Panc1 (cell line): Measurements from ENCODE around the gene MEIS3. TPM values are rescaled to one million over a fixed set of nuclear protein-coding genes. Genes with fewer than 3 reads are reported as not detected.

Experiments
- ATAC-seq: fragments of 200-7000 bp; cut with Tn5 transposase; 2 replicates; pipeline ENCODE4 v1.9.1; 2020; ENCODE audit warnings: mild to moderate bottlenecking, moderate library complexity
- BruUV-seq: library from RNA; stranded (reverse); fragments of 400-500 nt; replicated peaks from 2 replicates; lab custom pipeline; 2021; lab: Mats Ljungman, UMichigan
- CTCF ChIA-PET: fragments of 300-600 bp; sonication (Branson Sonifier 250); formaldehyde crosslinking; loops from one replicate; lab custom pipeline; 2022; ENCODE audit warnings: antibody characterized with exemption; lab: Charles Lee
- POLR2A ChIA-PET: fragments of 300-600 bp; sonication (Branson Sonifier 250); formaldehyde crosslinking; loops from one replicate; lab custom pipeline; 2022; ENCODE audit warnings: antibody characterized with exemption; lab: Charles Lee
- DNase-seq: peaks from one replicate; pipeline ENCODE4 v3.0.0-alpha.2; 2010; ENCODE audit warnings: low read depth, low spot score
- H3K27ac ChIP-seq: 2 replicates; pipeline ENCODE4 v1.5.1; 2011; ENCODE audit warnings: mild to moderate bottlenecking, low read length, inconsistent platforms
- H3K27me3 ChIP-seq: fragments of 200-500 bp; sonication (Bioruptor generic); 2 replicates; pipeline ENCODE4 v1.6.0; 2014; ENCODE audit warnings: low read length, inconsistent platforms; ENCODE audit not compliant: control insufficient read depth, insufficient read depth
- H3K36me3 ChIP-seq: fragments of 200-500 bp; sonication (Bioruptor generic); 2 replicates; pipeline ENCODE4 v1.5.1; 2014; ENCODE audit warnings: inconsistent platforms, mild to moderate bottlenecking, low read length, moderate library complexity; ENCODE audit not compliant: control insufficient read depth, insufficient read depth
- H3K4me1 ChIP-seq: 2 replicates; pipeline ENCODE4 v1.5.1; 2011; ENCODE audit warnings: inconsistent platforms, mild to moderate bottlenecking, low read length, moderate library complexity; ENCODE audit not compliant: control insufficient read depth, insufficient read depth
- H3K4me3 ChIP-seq, 2 experiments: 2 replicates each; pipeline ENCODE4 v1.5.1; 2011 to 2012; ENCODE audit warnings: low read depth in 2 of 2, low read length in 2 of 2, mild to moderate bottlenecking in 2 of 2, inconsistent platforms in 1 of 2, moderate library complexity in 1 of 2
- H3K9me3 ChIP-seq: fragments of 200-500 bp; sonication (Bioruptor generic); 2 replicates; pipeline ENCODE4 v1.5.1; 2014; ENCODE audit warnings: low read depth, mild to moderate bottlenecking, inconsistent platforms, low read length, moderate library complexity; ENCODE audit not compliant: control insufficient read depth, insufficient read depth
- POLR2AphosphoS5 ChIP-seq: IDR thresholded peaks from 2 replicates; pipeline ENCODE4 v1.6.1; 2012; ENCODE audit warnings: mild to moderate bottlenecking, low read depth, low read length, moderate library complexity
- SIN3A ChIP-seq: IDR thresholded peaks from 2 replicates; pipeline ENCODE4 v1.6.1; 2012; ENCODE audit warnings: low read depth, mild to moderate bottlenecking, low read length, moderate library complexity, borderline replicate concordance; ENCODE audit not compliant: insufficient read depth
- TCF7L2 ChIP-seq: IDR thresholded peaks from 2 replicates; pipeline ENCODE4 v1.6.1; 2011; ENCODE audit warnings: mild to moderate bottlenecking, low read depth, low read length, inconsistent platforms
- in situ Hi-C: cut with HindIII; loops from 2 replicates; pipeline ENCODE4 v1.10.0; 2016; ENCODE audit warnings: low sequenced_read_pairs, low pct_unique_long_range_greater_than_20kb
- intact Hi-C: fragments of 100-400 bp; cut with micrococcal nuclease; formaldehyde crosslinking; loops from one replicate; pipeline ENCODE4 v1.10.0; 2022; ENCODE audit not compliant: unreplicated experiment
- total RNA-seq: library from RNA; stranded (reverse); gene quantifications from one replicate; pipeline ENCODE4 v1.2.1, GENCODE V29; 2021; ENCODE audit not compliant: unreplicated experiment
- TF ChIP-seq, protein P1 (sequence below): fragments of 450-650 bp; IDR thresholded peaks from 2 replicates; pipeline ENCODE4 v1.5.1; 2017; ENCODE audit warnings: mild to moderate bottlenecking
- TF ChIP-seq, protein P2 (sequence below), 2 experiments: IDR thresholded peaks; 2 replicates each; pipeline ENCODE4 v1.6.1; 2011 to 2012; ENCODE audit warnings: low read depth in 2 of 2, control low read depth in 1 of 2, low read length in 1 of 2, mild to moderate bottlenecking in 1 of 2, moderate library complexity in 1 of 2; ENCODE audit not compliant: insufficient read depth in 1 of 2

MEIS3 gene
- total RNA-seq, 1 experiment from 2014 or later: 11.3 TPM

DNA sequence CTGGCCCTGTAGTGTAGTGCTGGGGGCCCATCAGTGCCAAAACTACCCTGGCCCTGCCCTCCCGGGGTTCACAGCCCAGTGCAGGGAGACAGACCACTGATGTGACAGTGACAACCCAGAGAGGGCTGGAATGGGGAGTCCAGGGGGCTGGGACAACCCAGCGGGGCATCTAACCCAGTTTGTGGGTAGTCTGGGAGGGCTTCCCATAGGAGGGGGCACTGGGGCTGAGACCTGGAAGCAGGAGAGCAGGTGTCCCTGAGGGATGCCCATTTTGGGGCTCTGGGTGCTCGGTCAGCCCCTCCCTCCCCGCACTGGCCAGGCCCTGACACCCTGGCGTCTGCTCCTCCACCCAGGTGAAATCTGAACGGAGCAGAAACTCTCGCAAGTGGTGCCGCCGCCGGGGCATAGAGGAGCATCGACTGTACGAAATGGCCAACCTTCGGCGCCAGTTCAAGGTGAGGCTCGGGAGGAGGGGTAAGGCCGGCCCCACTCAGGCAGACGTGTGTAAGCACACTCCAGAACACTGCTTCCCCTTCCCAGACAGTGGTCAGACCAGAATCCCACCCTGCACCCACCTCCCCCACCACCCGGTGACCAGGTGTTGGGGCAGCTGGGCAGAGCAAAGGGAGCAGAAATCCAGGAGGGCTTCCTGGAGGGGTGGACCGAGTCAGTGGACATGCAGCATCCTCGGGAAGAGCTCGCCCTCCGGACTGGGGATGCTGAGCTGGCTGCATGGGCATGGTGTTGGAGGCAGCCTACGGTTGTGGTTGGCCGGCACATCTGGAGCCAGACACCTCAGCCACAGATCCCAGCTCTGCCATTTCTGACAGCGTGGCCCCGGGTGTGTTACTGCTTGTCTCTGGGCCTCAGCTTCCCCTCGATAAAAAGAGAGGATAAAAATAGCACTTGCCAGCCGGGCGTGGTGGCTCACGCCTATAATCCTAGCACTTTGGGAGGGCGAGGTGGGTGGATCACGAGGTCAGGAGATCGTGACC, 45.8 kb downstream of the MEIS3 start:
- intact Hi-C loops: no loop called here
- CTCF ChIA-PET: no interaction called here
- no TSS peak for BruUV-seq
- no peaks in the 10 kb centered on the region for H3K27me3 ChIP-seq
- no peak overlapping the region for H3K27ac ChIP-seq
- no peaks in the 10 kb centered on the region for H3K36me3 ChIP-seq
- ATAC-seq (no peak), DNase-seq (no peak)
- in situ Hi-C loops: no loop called here
- H3K4me3 ChIP-seq: no peak overlapping the region
- H3K4me1 ChIP-seq: no peaks in the 10 kb centered on the region
- POLR2A ChIA-PET: no interaction called here
- TF ChIP-seq, protein P1, sequence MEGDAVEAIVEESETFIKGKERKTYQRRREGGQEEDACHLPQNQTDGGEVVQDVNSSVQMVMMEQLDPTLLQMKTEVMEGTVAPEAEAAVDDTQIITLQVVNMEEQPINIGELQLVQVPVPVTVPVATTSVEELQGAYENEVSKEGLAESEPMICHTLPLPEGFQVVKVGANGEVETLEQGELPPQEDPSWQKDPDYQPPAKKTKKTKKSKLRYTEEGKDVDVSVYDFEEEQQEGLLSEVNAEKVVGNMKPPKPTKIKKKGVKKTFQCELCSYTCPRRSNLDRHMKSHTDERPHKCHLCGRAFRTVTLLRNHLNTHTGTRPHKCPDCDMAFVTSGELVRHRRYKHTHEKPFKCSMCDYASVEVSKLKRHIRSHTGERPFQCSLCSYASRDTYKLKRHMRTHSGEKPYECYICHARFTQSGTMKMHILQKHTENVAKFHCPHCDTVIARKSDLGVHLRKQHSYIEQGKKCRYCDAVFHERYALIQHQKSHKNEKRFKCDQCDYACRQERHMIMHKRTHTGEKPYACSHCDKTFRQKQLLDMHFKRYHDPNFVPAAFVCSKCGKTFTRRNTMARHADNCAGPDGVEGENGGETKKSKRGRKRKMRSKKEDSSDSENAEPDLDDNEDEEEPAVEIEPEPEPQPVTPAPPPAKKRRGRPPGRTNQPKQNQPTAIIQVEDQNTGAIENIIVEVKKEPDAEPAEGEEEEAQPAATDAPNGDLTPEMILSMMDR: no peak
- TF ChIP-seq POLR2AphosphoS5 (no peak), SIN3A (no peak), TCF7L2 (no peak)
- TF ChIP-seq, protein P2, sequence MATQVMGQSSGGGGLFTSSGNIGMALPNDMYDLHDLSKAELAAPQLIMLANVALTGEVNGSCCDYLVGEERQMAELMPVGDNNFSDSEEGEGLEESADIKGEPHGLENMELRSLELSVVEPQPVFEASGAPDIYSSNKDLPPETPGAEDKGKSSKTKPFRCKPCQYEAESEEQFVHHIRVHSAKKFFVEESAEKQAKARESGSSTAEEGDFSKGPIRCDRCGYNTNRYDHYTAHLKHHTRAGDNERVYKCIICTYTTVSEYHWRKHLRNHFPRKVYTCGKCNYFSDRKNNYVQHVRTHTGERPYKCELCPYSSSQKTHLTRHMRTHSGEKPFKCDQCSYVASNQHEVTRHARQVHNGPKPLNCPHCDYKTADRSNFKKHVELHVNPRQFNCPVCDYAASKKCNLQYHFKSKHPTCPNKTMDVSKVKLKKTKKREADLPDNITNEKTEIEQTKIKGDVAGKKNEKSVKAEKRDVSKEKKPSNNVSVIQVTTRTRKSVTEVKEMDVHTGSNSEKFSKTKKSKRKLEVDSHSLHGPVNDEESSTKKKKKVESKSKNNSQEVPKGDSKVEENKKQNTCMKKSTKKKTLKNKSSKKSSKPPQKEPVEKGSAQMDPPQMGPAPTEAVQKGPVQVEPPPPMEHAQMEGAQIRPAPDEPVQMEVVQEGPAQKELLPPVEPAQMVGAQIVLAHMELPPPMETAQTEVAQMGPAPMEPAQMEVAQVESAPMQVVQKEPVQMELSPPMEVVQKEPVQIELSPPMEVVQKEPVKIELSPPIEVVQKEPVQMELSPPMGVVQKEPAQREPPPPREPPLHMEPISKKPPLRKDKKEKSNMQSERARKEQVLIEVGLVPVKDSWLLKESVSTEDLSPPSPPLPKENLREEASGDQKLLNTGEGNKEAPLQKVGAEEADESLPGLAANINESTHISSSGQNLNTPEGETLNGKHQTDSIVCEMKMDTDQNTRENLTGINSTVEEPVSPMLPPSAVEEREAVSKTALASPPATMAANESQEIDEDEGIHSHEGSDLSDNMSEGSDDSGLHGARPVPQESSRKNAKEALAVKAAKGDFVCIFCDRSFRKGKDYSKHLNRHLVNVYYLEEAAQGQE (IDR thresholded peaks at IDR 0.05; ENCODE audit: insufficient read depth in 1 of 2, low read depth in 2 of 2, low read length in 1 of 2): no peak
- H3K9me3 ChIP-seq: no peaks in the 10 kb centered on the region

DNA sequence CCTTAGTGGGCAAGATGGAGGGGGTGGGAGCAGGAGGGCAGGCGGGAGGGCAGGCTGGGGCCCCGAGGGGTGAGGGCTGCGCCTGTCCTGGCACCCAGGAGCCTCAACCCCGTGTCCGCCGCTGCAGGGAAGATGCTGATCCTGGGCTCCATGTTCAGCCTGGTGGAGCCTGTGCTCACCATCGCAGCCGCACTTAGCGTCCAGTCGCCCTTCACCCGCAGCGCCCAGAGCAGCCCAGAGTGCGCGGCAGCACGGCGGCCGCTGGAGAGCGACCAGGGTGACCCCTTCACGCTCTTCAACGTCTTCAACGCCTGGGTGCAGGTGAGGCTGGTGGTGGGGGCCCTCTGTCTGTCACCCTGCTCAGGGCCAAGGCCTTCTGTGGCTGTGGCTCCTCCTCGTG, 46.7 kb downstream of the MEIS3 start:
- Histone ChIP-seq H3K9me3 (no peaks in the 10 kb centered on the region), H3K4me1 (no peaks in the 10 kb centered on the region), H3K27me3 (no peaks in the 10 kb centered on the region), H3K27ac (no peak overlapping the region), H3K36me3 (no peaks in the 10 kb centered on the region), H3K4me3 (no peak overlapping the region)
- intact Hi-C loops: no loop called here
- CTCF ChIA-PET: no interaction called here
- TF ChIP-seq, protein P1: no peak
- TF ChIP-seq TCF7L2: no peak
- TF ChIP-seq, protein P2 (IDR thresholded peaks at IDR 0.05; ENCODE audit: insufficient read depth in 1 of 2, low read depth in 2 of 2, low read length in 1 of 2): no peak
- no peak for TF ChIP-seq POLR2AphosphoS5
- TF ChIP-seq SIN3A: no peak
- no TSS peak for BruUV-seq
- ATAC-seq (no peak), DNase-seq (no peak)
- in situ Hi-C loops: no loop called here
- POLR2A ChIA-PET: no interaction called here
